NCI-H345 treated with DMSO at 0.1 percent for 48 hours (cell line): ENCODE results near the gene PUS10.

Experiments used
- DNase-seq: peaks from one replicate; lab custom pipeline; 2025; ENCODE audit not compliant: unreplicated experiment; lab: John Stamatoyannopoulos, UW

Gene PUS10

DNA sequence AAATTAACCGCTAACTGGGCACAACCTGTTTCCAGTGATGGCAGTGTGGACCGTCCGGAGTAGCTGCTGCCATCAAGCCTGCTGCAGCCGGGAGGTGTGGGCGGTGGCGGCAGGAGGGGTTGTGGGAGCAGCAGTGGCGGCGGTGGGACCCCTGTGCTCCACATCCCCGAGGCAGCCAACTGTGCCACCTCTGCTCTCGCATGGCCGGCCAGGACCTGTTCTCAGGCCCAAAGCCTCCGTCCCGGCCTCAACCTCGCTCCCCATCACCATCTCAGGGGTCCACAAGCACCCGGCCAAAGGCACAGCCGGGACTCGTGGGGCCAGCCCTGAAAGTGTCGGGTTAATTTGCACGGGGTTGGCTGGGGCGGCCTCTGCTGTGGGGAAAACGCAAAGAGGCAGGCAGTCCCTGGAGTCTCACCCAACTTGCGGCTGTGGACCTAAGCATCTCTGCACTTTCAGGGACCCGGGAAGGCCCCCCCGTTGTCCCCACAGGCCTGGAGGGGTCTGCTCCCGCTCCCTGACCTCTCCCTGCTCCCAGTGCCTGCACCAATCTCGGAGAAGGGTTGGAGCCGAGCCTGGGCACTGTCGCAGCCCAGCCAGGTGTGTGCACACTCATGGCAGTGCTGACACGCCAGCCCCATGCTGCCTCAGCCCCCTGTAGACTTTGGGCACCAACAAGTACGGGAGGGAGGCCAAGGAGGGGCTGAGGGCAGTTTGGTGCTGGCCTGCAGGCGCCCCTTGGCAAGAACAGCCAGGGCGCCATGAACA, 45.0 kb downstream of the PUS10 start:
- no peak for DNase-seq

DNA sequence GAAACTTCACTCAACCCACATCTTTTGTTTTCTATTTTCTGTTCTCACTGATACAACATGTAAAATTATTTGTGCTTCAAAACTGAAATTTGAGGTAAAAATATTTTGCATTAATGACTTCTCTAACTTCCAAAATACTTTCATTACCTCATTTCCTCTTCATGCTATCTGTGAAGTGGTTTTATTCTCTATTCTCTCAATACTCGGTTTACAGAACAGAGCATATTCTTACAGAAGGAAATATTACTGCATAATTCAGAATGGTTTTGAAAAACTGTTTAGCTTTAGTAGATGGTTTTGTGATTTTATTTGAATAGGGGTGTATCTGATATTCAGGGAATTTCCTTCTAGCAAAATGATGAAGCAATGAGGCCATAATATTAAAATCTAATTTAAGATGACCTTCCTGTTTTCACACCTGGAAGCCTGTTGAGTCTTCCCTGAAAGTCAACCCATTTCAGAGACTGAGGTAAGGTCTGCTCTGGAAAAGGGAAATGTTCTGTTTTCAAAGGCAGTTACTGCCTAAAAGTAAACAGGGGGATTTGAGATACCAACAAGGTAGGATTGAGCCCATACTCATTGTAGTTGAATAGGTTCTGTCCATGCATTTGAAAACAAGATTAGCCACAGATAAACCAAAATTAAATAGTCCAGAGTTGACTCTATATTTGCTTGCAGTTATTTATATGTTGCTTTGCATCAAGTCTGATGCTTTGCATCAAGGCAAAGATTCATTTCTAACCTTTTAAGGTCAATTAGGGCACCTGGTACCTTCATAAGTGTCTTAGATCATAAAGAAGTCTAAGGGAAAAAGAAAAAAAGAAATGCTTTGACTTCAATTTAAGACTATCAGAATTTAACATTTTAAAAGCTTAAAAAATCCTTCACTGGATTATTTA, 51.3 kb downstream of the PUS10 start:
- DNase-seq = no peak

DNA sequence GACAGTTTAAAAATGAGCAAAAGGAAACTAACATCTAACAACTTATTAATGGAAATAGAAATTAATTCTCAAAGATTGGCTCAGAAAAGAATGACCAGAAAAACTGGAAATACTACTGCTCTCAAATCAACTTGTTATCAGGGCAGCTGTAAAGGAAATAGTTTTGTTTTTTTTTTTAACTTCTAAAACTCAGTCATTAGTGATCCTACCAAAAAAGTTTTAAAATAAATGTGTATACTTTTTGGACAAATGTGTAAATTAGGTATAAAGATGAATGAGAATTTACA, 52.6 kb downstream of the PUS10 start:
- DNase-seq = no peak

DNA sequence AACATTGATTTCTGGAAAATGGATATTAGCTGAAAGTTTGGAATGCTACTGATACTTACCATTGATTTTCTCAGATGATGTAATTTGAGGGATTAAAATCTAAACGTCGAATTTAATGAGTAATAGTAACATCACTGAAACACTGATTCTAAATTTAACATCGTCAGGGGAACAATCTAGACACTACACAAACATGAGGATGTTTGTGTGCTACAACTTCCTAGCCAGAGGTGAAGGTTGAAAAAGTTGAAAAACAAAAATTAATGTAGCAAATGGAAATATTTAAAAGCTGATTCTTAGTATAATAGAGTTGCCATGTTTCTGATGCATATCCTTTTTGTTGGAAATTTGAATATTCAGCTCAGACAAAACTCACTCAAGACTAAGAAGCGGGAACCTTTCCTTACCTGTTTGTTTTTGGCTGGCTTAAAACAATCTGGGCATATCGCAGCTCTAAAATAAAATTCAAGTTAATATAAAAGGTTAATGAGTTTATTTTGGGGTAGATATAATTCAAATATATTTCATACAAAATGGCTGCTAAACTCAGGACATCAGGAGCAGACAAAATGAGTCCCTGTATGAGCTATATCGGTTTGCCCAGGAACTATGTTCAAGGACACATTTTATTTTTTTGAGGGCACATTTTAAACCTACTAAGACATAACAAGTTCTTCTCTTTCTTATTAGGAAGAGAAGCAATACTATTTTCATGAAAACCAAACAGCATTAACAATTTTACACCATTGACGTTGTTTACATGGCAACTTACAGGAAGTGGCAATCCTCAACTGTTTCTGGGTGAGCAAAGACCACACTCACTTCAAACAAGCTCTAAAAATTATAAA, 53.2 kb downstream of the PUS10 start:
- DNase-seq = no peak

DNA sequence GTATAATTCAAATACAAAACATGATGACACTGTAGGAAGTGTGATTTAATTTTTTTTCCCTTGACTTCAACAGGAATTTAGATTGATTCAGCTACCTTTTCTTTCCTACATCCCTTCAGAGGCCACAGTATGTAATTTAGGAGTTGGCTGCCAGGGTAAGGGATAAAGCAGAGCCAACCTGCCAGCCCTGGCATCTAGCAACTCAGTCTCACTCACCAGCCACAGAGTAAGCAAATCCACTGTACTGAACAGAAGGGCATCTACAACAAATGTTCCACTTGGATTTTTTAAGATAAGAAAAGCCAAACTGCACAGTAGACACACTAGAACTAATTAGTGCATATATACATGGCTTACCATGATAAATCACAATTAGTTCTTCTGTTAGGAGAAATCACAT, 54.9 kb downstream of the PUS10 start:
- DNase-seq = no peak

DNA sequence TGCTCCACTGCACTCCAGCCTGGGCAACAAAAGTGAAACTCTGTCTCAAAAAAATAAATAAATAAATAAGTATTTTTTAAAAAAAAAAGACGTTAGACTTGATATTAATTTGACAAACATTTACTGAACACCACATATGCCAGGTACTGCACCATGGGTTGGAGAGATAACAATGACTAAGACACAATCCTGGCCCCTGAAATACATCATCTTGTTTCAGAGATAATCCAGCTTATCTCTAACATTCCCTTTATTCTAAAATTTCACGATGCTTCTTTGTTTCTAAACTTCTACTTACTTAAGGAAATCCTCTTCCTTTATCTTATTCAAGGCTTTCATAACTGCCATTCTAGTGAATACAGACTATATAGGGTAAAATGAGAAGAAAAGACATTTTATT, 55.5 kb downstream of the PUS10 start:
- no peak for DNase-seq

DNA sequence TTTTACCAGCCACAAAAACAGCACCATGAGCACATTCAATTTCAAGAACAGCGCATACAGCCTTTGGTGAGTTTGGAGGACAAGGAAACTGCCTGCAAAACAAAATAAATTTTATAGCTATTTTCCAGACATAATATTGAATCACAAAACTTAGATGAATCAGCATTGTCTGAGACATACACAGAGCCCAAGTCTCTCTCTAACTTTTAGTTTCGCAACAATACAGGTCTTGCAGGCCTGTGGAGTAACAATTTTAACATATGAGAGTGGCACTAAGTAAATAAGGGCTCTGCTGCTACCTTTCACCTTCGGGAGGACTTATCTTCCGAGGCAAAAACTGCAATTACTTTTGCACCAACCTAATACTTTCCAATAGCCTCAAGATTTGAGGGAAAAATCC, 56.6 kb downstream of the PUS10 start:
- no peak for DNase-seq

DNA sequence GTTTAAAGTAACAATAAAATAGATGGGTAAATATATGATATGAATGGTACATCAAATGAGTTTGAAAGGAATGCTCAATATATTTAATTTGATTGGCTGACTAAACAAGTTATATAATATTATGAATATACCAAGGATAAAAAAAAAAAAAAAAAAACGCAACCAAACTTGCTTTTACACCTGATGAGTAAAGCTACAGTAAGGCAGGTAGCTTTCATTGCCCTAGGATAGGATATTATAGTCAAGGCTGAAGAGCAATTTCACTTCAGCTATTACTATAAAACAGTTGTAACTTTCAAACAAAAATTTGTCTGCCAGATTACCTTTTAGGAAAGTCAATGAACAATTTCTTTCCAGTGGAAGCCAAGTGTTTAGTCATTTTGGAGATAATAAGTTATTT, 57.3 kb downstream of the PUS10 start:
- no peak for DNase-seq

DNA sequence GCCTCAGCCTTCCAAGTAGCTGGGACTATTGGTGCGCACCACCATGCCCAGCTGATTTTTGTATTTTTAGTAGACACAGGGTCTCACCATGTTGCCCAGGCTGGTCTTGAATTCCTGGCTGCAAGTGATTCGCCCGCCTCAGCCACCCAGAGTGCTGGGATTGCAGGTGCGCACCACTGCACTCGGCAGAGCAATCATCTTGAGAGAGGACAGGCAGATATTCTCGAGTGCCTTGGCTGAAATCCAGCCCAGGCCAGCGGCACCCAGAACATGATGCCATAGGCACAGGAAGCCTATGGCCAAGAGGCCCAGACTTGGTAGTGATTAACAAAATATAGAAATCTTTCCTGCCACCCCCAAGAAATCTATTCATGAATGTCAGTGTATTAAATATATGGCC, 58.6 kb downstream of the PUS10 start:
- no peak for DNase-seq

DNA sequence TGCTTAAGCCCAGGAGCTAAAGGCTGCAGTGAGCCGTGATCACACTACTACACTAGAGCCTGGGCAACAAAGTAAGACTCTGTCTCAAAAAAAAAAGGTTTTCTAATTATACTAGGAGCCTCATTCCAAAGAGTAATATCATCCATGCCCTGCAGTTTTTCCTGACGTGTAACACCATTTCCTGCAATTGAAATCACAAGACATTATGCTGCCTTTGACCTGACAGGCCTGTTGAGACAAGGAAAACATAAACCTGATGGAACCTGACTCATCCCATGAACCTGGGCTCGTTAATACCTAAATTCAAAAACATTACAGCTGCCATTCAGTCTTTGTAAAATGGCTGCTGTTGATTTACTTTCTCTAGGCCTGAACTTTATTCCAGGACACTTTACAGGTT, 59.3 kb downstream of the PUS10 start:
- no peak for DNase-seq

DNA sequence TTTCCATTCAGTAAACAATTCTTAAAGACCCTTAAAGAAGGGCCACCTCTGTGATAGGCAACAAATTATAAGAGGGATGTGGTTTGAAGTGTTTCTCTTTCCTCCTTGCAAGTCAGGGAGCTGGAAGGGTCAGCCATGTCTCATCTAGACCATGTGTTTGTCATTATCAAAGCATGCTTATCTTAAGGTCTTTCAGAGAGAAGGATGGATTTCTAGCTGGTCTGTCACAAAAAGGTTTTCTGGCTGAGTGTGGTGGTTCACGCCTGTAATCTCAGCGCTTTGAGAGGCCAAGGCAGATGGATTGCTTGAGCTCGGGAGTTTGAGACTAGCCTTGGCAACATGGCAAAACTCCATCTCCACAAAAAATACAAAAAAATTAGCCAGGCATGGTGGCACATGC, 59.7 kb downstream of the PUS10 start:
- DNase-seq = no peak

DNA sequence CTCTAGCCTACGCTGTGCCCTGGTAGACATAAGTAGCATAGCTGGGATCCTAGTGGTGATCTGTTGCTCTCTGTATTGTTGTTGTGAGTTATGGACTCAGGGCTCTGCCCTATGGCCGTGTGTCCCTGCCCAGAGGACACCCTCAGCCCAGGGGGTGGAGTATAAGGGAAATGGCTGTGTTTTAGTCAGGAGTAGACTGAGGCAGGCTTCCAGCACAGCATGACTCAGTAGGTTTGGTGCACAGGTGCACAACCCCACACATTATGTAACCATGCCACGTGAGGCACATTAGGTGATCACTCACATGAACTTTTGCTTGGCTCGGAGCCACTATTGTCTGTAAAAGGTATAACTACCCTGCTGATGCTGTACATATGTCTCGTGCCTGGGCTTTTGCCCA, 60.4 kb downstream of the PUS10 start:
- no peak for DNase-seq

DNA sequence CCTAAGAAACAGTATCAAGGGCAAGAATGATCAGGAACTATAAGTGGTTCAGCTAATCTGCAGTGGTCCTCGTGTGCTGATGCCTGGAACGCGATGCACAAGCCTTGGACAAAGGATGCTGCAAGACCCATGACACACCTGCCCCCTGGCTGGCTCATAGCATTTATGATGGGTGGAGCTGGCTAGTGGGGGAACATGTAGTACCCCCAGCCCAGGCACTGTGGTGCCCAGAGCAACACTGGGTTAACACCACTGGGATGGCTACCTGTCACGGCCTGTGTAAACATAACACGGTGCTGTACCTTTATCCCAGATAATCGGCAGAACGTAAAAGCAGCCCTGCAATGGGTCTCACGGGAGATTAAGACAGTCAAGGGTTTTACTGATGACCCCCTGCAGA, 60.8 kb downstream of the PUS10 start:
- no peak for DNase-seq

DNA sequence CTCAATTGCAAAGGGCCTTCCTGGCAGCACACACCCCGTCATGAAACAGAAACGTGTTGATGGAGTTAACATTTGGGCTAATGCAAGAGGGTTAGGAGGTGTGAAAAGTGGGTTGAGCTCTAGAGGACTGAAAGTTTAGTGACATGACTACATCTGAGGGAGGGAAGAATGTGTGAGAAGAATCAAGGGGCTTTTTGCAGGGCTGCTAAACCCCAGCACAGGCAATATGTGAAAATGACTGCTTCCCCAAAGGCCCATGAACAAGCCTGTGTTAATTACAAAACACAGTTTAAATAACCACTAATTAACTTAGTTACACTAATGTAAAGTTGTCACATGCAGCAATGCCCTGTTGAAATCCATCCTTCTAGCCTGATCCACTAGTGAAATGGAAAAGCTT, 63.9 kb downstream of the PUS10 start:
- DNase-seq = no peak

DNA sequence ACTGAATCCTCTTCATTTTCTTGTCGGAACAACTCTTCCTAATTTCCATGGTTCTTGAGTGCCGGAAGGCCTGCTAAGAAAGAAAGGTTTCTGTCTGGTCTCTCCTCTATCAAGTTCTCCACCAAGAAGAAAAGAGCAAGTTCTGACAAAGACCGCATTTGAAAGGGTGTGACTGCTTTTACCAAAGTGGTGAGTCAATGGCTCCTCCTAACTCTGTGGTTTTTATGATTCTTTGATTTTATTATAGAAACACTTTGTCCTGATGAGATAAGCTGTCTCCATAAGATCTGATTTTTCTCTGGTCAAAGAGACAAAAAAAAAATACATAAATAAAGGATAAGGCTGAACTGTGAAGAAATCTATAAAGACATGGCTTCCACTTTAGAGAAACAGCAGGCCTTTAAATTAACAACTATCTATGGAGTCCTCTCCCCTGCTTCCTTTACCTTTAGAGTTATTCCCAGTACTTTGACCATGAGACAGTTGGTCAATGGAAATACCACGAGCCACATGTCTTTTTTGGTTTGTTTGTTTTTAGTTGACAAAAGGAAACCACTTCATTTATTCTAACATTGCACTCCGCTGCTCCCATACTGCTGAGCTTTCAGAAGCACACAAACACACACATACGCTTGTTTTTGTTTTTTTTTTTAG, 69.0 kb downstream of the PUS10 start:
- DNase-seq = no peak

DNA sequence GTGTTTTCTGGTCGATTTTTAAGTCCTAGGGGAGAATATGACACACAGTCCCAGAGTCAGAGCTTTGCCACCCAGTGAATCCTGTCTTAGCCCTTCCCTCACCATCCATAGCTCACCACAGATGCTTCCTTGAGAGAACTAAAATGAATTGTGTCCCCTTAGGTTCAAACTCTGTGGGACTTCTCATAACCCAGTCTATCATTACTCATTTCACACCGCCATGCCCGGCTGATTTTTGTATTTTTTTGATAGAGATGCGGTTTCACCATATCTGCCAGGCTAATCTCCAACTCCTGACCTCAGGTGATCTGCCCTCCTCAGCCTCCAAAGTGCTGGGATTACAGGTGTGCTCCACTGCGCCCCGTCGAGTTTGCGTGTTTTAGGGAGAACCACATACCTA, 69.9 kb downstream of the PUS10 start:
- DNase-seq = no peak

DNA sequence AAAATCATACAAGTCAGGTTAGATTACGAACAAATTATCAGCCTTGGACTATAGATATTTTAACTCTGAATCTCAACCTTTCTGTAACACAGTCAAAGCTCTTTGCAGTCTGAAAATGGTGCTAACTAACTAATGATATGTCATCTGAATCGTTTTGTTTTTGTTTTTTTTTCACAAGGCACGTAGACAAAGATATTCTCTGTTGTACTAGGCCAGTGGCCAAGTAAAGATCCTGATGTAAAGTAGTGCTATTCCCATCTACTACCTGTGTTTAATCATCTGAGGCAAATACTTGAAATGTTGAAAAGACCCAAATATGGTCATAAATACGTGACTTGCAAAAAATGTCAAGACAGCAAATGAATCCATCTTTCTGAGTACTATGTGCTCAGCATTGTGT, 71.0 kb downstream of the PUS10 start:
- DNase-seq = no peak

DNA sequence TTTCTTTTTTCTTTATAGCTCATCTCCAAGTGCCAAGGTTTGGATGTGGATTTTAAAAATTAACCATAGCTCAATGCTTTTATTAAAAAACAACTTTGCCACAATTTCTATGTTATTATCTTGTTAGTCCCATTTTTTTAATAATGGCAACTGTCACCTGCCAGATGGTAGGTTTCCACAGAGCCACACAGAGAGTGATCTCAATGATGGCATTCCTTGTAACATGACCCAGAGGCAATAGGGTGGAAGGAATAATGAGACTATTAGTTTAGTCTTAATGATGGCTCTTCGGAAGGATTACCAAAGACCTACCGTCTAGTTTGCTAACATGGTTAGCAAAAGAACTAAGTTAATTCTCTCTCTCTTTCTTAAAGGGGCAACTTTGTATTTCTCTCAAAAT, 72.7 kb downstream of the PUS10 start:
- DNase-seq = no peak

DNA sequence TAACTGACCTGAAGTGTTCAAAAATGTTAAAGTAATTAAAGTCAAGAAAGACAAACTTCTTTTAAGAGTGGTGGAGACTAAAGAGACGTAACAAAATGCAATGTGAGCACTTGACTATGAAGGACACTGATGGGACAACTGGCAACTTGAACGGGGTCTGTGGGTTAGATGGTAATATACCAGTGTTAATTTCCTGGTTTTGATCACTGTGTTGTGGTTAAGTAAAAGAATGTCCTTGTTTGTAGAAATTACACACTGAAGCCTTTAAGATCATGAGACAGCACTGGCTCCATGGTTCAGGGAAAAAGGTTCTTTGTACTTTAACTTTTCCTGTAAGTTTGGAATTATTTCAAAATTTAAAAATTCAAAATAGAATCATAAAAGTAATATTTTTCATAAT, 78.4 kb downstream of the PUS10 start:
- DNase-seq = no peak

DNA sequence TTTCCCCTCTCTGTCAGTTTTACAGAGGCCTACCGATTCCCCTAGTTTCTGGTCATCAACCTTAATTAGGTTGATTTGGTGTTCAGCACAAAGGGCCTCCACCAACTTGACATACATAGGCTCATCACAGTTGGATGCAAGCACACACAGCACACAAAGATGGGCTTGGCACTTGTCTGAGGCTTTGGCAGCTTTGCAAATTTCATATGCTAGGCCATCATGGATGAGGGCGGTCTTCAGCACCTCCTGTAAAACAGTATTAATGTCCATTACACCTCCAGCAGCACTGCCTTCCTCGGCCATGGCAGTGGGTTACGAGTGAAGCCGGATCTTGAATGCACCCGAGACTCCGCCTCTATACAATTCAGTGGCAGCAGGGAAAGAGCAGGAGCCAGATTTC, 79.8 kb downstream of the PUS10 start:
- DNase-seq = no peak

DNA sequence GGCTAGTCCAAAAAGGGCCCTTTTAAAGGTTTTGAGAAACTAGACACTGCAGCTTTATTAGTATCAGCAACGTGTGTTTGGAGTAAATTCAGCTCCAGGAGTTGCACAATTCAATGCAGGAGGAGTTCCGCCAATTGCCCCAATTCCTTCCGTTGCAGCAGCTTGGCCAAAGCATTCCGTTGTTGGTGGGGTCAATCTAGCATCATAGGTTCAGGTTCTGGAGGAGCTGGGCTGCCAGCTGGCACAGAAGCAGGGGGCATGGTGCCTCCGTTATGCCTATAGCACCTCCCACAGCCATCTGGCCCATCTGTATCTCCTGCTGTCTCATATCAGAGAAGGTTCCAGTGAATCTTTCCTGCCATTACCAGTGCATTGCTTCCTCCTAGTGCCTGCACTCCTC, 81.3 kb downstream of the PUS10 start:
- no peak for DNase-seq
